OCI-LY1 (cell line): Measurements from ENCODE around the gene MMP11.

Source experiments
- H2AFZ ChIP-seq: fragments of 200-600 bp; sonication (generic), shearing (Covaris generic); 2 replicates; pipeline ENCODE4 v1.6.0; 2014; ENCODE audit warnings: antibody characterized with exemption, mild to moderate bottlenecking, low read length
- H3F3A ChIP-seq: fragments of 200-600 bp; sonication (generic), shearing (Covaris generic); 2 replicates; pipeline ENCODE4 v1.6.0; 2014; ENCODE audit warnings: mild to moderate bottlenecking, antibody characterized with exemption, low read length, moderate library complexity; ENCODE audit not compliant: insufficient read depth
- H3K27ac ChIP-seq: fragments of 200-600 bp; sonication (generic); 2 replicates; pipeline ENCODE4 v1.5.1; 2014; ENCODE audit warnings: low read length, mixed run types, mild to moderate bottlenecking, low read depth; ENCODE audit not compliant: poor library complexity, severe bottlenecking
- H3K27me3 ChIP-seq: fragments of 200-600 bp; sonication (generic); 2 replicates; pipeline ENCODE4 v1.6.0; 2014; ENCODE audit warnings: antibody characterized with exemption, mild to moderate bottlenecking, low read length, moderate library complexity; ENCODE audit not compliant: insufficient read depth
- H3K36me3 ChIP-seq: fragments of 200-600 bp; sonication (generic); 2 replicates; pipeline ENCODE4 v1.6.1; 2014; ENCODE audit warnings: mild to moderate bottlenecking, antibody characterized with exemption, low read length, moderate library complexity, mixed read lengths; ENCODE audit not compliant: insufficient read depth
- H3K4me1 ChIP-seq: fragments of 200-600 bp; sonication (generic); 2 replicates; pipeline ENCODE4 v1.5.1; 2014; ENCODE audit warnings: mild to moderate bottlenecking, low read length, moderate library complexity; ENCODE audit not compliant: insufficient read depth, severe bottlenecking
- H3K4me2 ChIP-seq: fragments of 200-600 bp; sonication (generic), shearing (Covaris generic); 2 replicates; pipeline ENCODE4 v1.6.1; 2014; ENCODE audit warnings: low read length
- H3K4me3 ChIP-seq: fragments of 200-600 bp; sonication (generic); 2 replicates; pipeline ENCODE4 v1.5.1; 2014; ENCODE audit warnings: low read length, low read depth, mild to moderate bottlenecking, mixed read lengths; ENCODE audit not compliant: poor library complexity, severe bottlenecking
- H3K79me2 ChIP-seq: fragments of 200-600 bp; shearing (Covaris generic); 2 replicates; pipeline ENCODE4 v1.6.1; 2016; ENCODE audit warnings: mixed run types, low read length, mixed read lengths; ENCODE audit not compliant: insufficient read depth
- H3K9ac ChIP-seq: fragments of 200-600 bp; sonication (generic), shearing (Covaris generic); 2 replicates; pipeline ENCODE4 v1.6.1; 2014; ENCODE audit warnings: mild to moderate bottlenecking, low read length, mixed read lengths
- H3K9me2 ChIP-seq: fragments of 200-600 bp; sonication (generic), shearing (Covaris generic); 2 replicates; pipeline ENCODE4 v1.6.1; 2014; ENCODE audit warnings: low read depth, mild to moderate bottlenecking, low read length, mixed read lengths
- H3K9me3 ChIP-seq: fragments of 200-600 bp; shearing (Covaris generic); 2 replicates; pipeline ENCODE4 v1.6.1; 2014; ENCODE audit warnings: low read length, mixed read lengths
- H4K20me1 ChIP-seq: fragments of 200-600 bp; sonication (generic), shearing (Covaris generic); 2 replicates; pipeline ENCODE4 v1.6.0; 2016; ENCODE audit warnings: mild to moderate bottlenecking, low read length; ENCODE audit not compliant: insufficient read depth
- EZH2 ChIP-seq: fragments of 200-600 bp; sonication (generic), shearing (Covaris generic); IDR thresholded peaks from 2 replicates; pipeline ENCODE4 v1.8.0; 2017; ENCODE audit warnings: borderline replicate concordance, mixed run types, mild to moderate bottlenecking, antibody characterized with exemption, low read length, moderate library complexity, mixed read lengths
- TF ChIP-seq, protein P1 (sequence below): fragments of 200-600 bp; sonication (generic), shearing (Covaris generic); IDR thresholded peaks from 2 replicates; pipeline ENCODE4 v1.5.1; 2017; ENCODE audit warnings: mild to moderate bottlenecking, antibody characterized with exemption, low read length, moderate library complexity, mixed read lengths

MMP11 gene

DNA sequence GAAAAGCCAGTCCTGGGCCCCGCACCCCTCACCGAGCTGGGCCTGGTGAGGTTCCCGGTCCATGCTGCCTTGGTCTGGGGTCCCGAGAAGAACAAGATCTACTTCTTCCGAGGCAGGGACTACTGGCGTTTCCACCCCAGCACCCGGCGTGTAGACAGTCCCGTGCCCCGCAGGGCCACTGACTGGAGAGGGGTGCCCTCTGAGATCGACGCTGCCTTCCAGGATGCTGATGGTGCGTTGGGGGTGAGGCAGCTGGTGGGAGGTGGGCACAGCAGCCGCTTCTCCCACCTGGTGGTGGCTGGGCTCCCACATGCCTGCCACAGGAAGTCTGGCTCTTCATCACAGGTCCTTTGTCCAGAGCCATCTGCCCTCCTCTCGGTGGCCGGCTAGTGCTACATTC, 9.6 kb downstream of the MMP11 start:
- no peak overlapping the region for H3K4me3 ChIP-seq
- peaks cover 7% of the 10 kb centered on the region for H3K4me1 ChIP-seq
- no peak overlapping the region for H2AFZ ChIP-seq
- H3K27me3 ChIP-seq, result 0 out of 2 replicates have a peak, but pooled peaks cover 4% of the 10 kb centered on the region
- no peaks in the 10 kb centered on the region for H3K9me2 ChIP-seq
- H3K9me3 ChIP-seq, result no peaks in the 10 kb centered on the region
- no peaks in the 10 kb centered on the region for H3K79me2 ChIP-seq
- no peaks in the 10 kb centered on the region for H3F3A ChIP-seq
- H3K27ac ChIP-seq, result no peak overlapping the region
- no peak overlapping the region for H3K9ac ChIP-seq
- H4K20me1 ChIP-seq, result no peaks in the 10 kb centered on the region
- H3K4me2 ChIP-seq, result no peak overlapping the region
- TF ChIP-seq, protein P1, sequence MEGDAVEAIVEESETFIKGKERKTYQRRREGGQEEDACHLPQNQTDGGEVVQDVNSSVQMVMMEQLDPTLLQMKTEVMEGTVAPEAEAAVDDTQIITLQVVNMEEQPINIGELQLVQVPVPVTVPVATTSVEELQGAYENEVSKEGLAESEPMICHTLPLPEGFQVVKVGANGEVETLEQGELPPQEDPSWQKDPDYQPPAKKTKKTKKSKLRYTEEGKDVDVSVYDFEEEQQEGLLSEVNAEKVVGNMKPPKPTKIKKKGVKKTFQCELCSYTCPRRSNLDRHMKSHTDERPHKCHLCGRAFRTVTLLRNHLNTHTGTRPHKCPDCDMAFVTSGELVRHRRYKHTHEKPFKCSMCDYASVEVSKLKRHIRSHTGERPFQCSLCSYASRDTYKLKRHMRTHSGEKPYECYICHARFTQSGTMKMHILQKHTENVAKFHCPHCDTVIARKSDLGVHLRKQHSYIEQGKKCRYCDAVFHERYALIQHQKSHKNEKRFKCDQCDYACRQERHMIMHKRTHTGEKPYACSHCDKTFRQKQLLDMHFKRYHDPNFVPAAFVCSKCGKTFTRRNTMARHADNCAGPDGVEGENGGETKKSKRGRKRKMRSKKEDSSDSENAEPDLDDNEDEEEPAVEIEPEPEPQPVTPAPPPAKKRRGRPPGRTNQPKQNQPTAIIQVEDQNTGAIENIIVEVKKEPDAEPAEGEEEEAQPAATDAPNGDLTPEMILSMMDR, result no peak
- no peak for TF ChIP-seq EZH2
- no peaks in the 10 kb centered on the region for H3K36me3 ChIP-seq

DNA sequence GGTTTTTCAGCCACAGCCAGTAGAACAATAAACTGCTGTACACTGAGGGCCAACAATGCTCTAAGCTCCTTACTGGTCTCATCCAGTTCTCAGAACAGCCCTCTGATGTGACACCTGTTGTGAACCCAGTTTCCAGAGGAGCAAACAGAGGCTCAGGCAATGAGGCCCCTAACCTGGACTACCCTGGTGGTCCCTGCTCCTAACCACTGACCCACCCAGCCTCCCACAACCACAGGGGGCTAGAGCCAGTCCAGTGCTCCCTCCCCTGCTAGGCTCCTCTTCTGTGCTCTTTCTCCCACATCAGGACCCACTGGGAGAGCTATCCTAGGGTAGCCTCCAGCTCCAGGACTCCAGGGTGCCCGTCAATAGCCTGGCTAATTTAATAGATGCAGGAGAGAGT, 10.1 kb downstream of the MMP11 start:
- no peaks in the 10 kb centered on the region for H3K9me3 ChIP-seq
- peaks cover 3% of the 10 kb centered on the region for H3K79me2 ChIP-seq
- no peak overlapping the region for H3K27ac ChIP-seq
- H2AFZ ChIP-seq, result no peak overlapping the region
- H3K4me1 ChIP-seq, result peaks cover 8% of the 10 kb centered on the region
- TF ChIP-seq EZH2, result no peak
- TF ChIP-seq, protein P1, result no peak
- 0 out of 2 replicates have a peak, but pooled peaks cover 2% of the 10 kb centered on the region for H3K27me3 ChIP-seq
- H4K20me1 ChIP-seq, result no peaks in the 10 kb centered on the region
- H3K9ac ChIP-seq, result no peak overlapping the region
- no peaks in the 10 kb centered on the region for H3K36me3 ChIP-seq
- no peak overlapping the region for H3K4me3 ChIP-seq
- no peaks in the 10 kb centered on the region for H3F3A ChIP-seq
- no peaks in the 10 kb centered on the region for H3K9me2 ChIP-seq
- H3K4me2 ChIP-seq, result no peak overlapping the region

DNA sequence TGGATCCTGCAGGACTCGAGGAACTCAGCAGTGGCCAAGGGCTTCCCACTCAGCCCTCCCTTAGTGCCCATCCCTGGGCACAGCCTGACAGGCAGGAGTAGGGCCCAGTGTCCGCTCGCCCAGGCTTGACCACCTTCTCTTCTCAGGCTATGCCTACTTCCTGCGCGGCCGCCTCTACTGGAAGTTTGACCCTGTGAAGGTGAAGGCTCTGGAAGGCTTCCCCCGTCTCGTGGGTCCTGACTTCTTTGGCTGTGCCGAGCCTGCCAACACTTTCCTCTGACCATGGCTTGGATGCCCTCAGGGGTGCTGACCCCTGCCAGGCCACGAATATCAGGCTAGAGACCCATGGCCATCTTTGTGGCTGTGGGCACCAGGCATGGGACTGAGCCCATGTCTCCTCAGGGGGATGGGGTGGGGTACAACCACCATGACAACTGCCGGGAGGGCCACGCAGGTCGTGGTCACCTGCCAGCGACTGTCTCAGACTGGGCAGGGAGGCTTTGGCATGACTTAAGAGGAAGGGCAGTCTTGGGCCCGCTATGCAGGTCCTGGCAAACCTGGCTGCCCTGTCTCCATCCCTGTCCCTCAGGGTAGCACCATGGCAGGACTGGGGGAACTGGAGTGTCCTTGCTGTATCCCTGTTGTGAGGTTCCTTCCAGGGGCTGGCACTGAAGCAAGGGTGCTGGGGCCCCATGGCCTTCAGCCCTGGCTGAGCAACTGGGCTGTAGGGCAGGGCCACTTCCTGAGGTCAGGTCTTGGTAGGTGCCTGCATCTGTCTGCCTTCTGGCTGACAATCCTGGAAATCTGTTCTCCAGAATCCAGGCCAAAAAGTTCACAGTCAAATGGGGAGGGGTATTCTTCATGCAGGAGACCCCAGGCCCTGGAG, 10.9 kb downstream of the MMP11 start:
- Histone ChIP-seq H3F3A (no peaks in the 10 kb centered on the region), H3K4me2 (no peak overlapping the region), H3K9me2 (no peaks in the 10 kb centered on the region), H3K79me2 (peaks cover 11% of the 10 kb centered on the region), H3K36me3 (no peaks in the 10 kb centered on the region), H3K9me3 (no peaks in the 10 kb centered on the region), H4K20me1 (no peaks in the 10 kb centered on the region), H3K4me3 (no peak overlapping the region), H2AFZ (no peak overlapping the region), H3K27me3 (no peaks in the 10 kb centered on the region), H3K27ac (no peak overlapping the region), H3K4me1 (peaks cover 16% of the 10 kb centered on the region), H3K9ac (no peak overlapping the region)
- TF ChIP-seq, protein P1, result no peak
- no peak for TF ChIP-seq EZH2
